GM20000 (cell line): Measurements from ENCODE around the gene TRIM37.
"Not testable (repeated sequence)": the region's sequence is repeated elsewhere in the genome, so short reads cannot be mapped to it uniquely, and the experiment has no call there.

ENCODE experiments used
- DNase-seq: peaks from one replicate; pipeline ENCODE4 v3.0.0; 2012; ENCODE audit warnings: low spot score
- CTCF ChIP-seq: IDR thresholded peaks from 2 replicates; pipeline ENCODE4 v1.5.1; 2012; ENCODE audit warnings: mild to moderate bottlenecking, control low read depth; ENCODE audit errors: extremely low read depth, missing control alignments

TRIM37 gene

GRCh38 chr17:59093145-59093701 is 13.5 kb downstream of the TRIM37 start:
- no peak for DNase-seq
- TF ChIP-seq CTCF, result no peak

GRCh38 chr17:59090593-59090992 is 16.1 kb downstream of the TRIM37 start:
- not testable (repeated sequence) for DNase-seq

GRCh38 chr17:59084154-59084553 is 22.5 kb downstream of the TRIM37 start:
- TF ChIP-seq CTCF, result no peak
- no peak for DNase-seq

- no peak for DNase-seq
- TF ChIP-seq CTCF, result no peak
Measured at GRCh38 chr17:59074494-59074893, 32.2 kb downstream of the TRIM37 start.

- TF ChIP-seq CTCF, result no peak
- no peak for DNase-seq
Measured at GRCh38 chr17:59073972-59074371, 32.7 kb downstream of the TRIM37 start.

- DNase-seq, result no peak
- TF ChIP-seq CTCF, result no peak
Measured at GRCh38 chr17:59069856-59070255, 36.8 kb downstream of the TRIM37 start.

- no peak for TF ChIP-seq CTCF
- DNase-seq, result peak; percentile 27
Measured at GRCh38 chr17:59067756-59068155, 38.9 kb downstream of the TRIM37 start.

GRCh38 chr17:59067340-59067739 is 39.3 kb downstream of the TRIM37 start:
- no peak for TF ChIP-seq CTCF
- DNase-seq, result no peak
